WERI-Rb-1 (cell line): ENCODE data around the gene ENAH.

Experiments
- DNase-seq: peaks from one replicate; pipeline ENCODE4 v3.0.0-alpha.2; 2020
- H3K27ac ChIP-seq: fragments of 250-450 bp; sonication (Bioruptor Pico); 2 replicates; pipeline ENCODE4 v1.5.1; 2020; ENCODE audit warnings: mild to moderate bottlenecking, moderate library complexity
- H3K27me3 ChIP-seq: fragments of 250-450 bp; sonication (Bioruptor Pico); 2 replicates; pipeline ENCODE4 v1.5.1; 2021; ENCODE audit warnings: mild to moderate bottlenecking, low read depth, moderate library complexity; ENCODE audit not compliant: insufficient read depth, severe bottlenecking
- H3K36me3 ChIP-seq: fragments of 250-450 bp; sonication (Bioruptor Pico); 2 replicates; pipeline ENCODE4 v1.5.1; 2020; ENCODE audit warnings: mild to moderate bottlenecking, moderate library complexity
- H3K4me3 ChIP-seq: 2 replicates; pipeline ENCODE4 v1.5.1; 2011; ENCODE audit warnings: low read depth, mild to moderate bottlenecking, control low read depth, low read length
- H3K9me3 ChIP-seq: fragments of 250-450 bp; sonication (Bioruptor Pico); 2 replicates; pipeline ENCODE4 v1.5.1; 2021; ENCODE audit warnings: mild to moderate bottlenecking, moderate library complexity; ENCODE audit not compliant: severe bottlenecking
- TF ChIP-seq, protein P1 (sequence below): IDR thresholded peaks from 2 replicates; pipeline ENCODE4 v1.5.1; 2011; ENCODE audit warnings: low read depth, mild to moderate bottlenecking, control low read depth, inconsistent platforms, low read length

Gene ENAH

DNA sequence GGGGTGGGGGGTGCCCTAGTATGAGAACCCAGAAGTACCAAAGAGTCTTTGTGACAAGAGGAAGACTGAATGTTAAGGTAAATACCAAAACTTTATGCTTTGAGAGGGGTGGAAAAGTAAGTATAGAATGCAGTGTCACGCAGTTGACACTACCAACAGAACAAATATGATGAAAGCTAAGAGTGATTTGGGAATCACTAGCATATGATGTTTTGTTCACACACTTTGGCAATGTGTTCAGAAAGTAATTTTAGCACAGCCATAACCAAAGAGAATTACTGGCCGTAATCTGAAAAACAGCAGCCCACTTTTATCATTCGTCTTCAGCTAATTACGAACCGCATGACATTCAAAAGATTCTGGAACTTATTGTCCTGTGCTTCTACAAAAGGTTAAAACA is 59.5 kb downstream of the ENAH start:
- Histone ChIP-seq H3K36me3 (no peaks in the 10 kb centered on the region), H3K9me3 (no peaks in the 10 kb centered on the region), H3K4me3 (no peak overlapping the region), H3K27ac (no peak overlapping the region), H3K27me3 (no peaks in the 10 kb centered on the region)
- TF ChIP-seq, protein P1, sequence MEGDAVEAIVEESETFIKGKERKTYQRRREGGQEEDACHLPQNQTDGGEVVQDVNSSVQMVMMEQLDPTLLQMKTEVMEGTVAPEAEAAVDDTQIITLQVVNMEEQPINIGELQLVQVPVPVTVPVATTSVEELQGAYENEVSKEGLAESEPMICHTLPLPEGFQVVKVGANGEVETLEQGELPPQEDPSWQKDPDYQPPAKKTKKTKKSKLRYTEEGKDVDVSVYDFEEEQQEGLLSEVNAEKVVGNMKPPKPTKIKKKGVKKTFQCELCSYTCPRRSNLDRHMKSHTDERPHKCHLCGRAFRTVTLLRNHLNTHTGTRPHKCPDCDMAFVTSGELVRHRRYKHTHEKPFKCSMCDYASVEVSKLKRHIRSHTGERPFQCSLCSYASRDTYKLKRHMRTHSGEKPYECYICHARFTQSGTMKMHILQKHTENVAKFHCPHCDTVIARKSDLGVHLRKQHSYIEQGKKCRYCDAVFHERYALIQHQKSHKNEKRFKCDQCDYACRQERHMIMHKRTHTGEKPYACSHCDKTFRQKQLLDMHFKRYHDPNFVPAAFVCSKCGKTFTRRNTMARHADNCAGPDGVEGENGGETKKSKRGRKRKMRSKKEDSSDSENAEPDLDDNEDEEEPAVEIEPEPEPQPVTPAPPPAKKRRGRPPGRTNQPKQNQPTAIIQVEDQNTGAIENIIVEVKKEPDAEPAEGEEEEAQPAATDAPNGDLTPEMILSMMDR = no peak
- no peak for DNase-seq

DNA sequence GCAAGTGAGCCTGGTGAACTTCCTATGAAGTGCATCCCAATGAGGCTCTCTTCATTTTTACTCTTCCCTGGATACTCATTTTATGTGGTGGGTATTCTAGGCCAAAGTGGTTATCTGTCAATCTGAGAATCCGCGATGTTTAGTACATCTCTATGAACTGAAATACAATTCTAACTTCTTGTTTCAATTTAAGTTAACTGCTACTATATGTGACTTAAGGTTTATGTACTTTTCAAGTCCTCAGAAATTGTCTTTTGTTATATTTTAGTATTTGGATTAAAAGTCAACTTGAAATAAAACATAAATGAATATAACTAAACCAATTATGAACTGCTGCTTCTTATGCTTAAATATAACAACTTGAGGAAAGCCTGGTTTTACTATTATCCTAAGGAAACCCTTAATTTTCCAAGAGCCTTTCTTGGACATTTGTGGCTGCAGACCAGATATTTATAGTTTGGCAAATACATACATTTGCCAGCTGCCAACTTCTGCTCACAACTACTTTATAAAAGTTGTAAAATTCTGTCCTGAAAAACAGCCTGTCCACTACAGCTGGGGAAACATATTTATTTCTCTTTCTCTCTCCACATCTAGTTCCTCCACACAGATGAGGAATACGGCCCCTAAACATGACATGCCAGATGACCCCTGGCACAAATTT is 60.4 kb downstream of the ENAH start:
- Histone ChIP-seq H3K36me3 (no peaks in the 10 kb centered on the region), H3K27ac (no peak overlapping the region), H3K27me3 (no peaks in the 10 kb centered on the region), H3K9me3 (no peaks in the 10 kb centered on the region), H3K4me3 (no peak overlapping the region)
- TF ChIP-seq, protein P1 = no peak
- no peak for DNase-seq

DNA sequence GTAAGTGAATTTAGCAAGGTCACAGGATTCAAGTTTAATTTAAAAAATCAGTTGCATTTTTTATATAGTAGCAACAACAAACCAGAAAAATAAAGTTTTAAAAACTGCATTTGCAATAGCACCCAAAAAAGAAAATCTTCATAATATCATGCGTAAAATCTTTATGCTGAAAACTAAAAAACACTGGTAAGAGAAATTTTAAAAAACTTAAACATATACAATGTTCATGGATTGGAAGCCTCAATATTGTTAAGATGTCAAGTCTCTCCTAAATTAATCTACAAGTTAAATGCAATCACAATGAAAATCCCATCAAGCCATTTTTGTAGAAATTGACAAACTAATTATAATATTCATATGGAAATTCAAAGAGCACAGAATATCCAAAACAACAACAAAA is 65.6 kb downstream of the ENAH start:
- Histone ChIP-seq H3K4me3 (no peak overlapping the region), H3K9me3 (no peaks in the 10 kb centered on the region), H3K27ac (no peak overlapping the region), H3K36me3 (no peaks in the 10 kb centered on the region), H3K27me3 (no peaks in the 10 kb centered on the region)
- TF ChIP-seq, protein P1 = no peak
- DNase-seq = no peak

DNA sequence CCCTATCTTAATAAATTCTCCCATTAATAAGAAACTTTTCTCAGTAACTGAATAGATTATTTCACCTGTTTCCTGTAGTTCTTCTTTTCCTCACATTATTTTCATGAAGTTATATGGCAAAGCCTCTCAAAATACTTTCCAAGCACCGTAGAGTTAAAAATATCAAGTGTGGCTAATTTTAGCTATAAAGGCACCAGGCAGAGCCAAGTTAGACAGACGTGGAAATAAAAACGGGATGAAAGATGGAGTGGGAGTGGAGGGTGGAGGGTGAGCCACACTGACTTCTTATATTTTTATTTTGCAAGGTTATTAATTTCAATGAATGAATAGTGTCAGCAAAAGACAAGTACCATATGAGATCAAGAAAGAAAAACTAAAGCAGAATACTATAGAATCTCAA is 71.7 kb downstream of the ENAH start:
- peak overlapping the region; percentile 16 for H3K4me3 ChIP-seq
- no peak for DNase-seq
- peak overlapping the region; percentile 87 for H3K27ac ChIP-seq
- no peaks in the 10 kb centered on the region for H3K9me3 ChIP-seq
- H3K27me3 ChIP-seq = no peaks in the 10 kb centered on the region
- no peaks in the 10 kb centered on the region; the same call in 1 of the 2 replicates for H3K36me3 ChIP-seq
- TF ChIP-seq, protein P1 = no peak

DNA sequence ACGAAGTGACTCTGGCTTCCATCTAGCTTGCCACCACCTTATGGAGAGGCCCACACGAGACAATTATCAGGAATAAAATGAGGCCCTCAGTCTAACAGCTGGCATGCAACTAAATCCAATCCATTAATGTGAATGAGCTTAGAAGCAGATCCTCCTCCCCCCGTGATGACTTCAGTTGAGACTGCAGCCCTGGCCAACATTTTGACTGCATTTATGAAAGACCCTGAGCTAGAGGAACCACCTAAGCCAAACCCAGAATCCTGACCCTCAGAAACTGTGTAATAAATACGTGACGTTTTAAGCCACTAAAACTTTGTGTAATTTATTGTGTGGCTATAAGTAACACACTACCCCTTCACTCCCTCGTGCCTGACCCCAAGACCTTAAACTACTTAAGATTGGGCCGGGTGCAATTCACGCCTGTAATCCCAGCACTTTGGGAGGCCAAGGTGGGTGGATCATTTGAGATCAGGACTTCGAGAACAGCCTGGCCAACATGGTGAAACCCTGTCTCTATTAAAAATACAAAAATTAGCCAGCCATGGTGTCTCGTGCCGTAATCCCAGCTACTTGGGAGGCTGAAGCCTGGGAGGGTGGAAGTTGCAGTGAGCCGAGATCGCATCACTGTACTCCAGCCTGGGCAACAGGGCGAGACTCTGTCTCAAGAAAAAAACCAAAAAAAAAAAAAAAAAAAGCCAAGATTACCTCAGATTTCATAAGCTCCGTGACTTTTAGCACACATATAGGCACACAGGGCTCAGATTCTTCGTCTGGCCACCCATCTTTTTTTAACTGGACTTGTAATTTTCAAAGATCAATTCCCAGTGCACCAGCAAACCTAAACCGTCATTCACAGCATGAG is 72.5 kb downstream of the ENAH start:
- TF ChIP-seq, protein P1 = no peak
- Histone ChIP-seq H3K27ac (peak overlapping the region; percentile 87), H3K4me3 (peak overlapping the region; percentile 16), H3K36me3 (no peaks in the 10 kb centered on the region; the same call in 1 of the 2 replicates), H3K27me3 (no peaks in the 10 kb centered on the region), H3K9me3 (no peaks in the 10 kb centered on the region)
- DNase-seq = peak; percentile 73
